ENCODE measurements around the gene CDCA7.
"Not testable (repeated sequence)": the region's sequence is repeated elsewhere in the genome, so short reads cannot be mapped to it uniquely, and the experiment has no call there.

The CDCA7 gene

DNA sequence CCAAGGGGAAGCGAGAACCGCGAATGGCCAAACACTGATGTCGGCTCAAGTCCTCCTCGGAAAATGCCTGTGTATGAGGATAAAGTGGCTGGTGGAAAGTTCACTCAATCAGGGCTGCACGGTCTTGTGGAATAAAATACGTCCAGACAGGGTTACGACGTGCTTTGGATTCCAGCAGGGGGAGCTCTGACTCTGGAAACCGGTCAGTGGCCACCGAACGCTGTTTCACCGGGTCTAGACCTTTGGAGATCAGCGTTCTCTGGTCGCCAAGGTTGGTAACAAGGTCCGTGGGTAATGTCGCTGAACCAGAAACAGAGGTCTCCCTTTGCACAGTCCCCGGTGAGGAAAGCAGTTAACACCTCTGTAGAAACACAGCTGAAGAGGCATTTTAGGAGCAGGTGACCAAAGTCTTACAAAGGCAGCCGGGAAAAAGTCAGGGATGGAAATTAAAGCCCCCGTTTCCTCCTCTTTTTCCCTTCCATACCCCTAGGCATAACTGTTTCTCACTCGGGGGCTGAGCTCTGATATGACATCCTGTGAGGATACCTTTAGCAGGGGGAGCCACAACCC lies 47.8 kb downstream of the CDCA7 start:
- peak; percentile 75 for DNase-seq (ENCODE audit: low spot score)

DNA sequence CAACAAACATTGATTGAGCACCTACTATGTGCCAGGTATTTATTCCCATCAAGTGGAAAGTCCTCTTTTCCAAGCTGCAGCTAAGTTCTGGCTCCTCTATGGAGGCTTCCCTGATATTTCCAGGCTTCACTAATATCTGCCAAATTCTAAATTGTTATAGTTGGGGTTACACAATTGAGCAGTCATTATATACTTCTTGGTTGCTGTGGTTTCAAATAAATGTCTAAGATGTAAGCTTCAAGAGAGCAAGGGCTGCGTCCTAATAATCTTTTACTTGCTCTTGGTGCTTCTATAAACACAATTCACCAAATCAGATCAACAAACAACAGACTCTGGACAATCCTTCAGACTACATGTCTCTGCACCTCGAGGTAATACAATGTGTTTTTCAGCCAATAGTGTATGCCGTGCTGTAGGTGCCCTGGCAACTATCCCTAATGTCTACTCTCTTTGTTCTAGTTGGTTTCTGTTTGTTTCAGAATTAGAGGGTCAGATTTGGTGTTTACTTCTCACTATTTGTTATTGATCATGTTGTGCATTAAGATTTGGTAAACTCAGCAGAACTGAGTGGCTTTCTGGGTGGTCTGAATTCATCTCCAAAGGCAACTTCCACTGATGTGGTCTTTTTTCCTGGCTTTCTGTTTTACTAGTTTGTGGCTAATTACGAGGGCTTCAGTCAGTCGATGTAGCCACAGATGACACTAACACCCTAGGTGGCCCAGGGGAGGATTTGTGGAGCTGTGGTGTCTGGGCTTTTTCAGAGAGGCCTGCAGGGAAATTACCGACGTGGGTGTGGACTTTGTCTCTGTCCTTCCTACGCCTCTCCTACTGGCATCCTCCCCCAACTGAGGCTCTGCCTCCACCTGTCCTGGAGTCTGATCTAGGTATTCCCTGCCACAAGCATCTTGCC lies 50.4 kb downstream of the CDCA7 start:
- no peak for DNase-seq (ENCODE audit: low spot score)

DNA sequence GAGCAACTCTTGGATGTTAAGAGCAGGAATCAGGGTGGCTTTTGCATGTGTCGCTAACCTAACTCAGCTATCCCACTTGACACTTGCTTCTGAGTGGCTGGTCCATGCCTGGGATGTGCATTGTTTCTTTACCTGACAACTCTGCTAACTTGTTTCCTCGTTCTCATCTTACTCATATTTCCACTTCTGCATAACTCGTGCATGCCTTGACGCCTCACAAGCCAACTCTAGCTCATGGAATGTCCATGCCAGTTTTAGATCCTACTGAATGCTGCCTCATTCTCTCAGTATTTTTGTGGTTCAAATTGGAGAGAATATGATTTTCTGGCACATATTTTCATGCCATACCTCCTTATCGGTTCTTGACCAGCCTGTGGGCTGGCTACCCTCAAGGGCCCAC lies 52.5 kb downstream of the CDCA7 start:
- no peak for DNase-seq (ENCODE audit: low spot score)

DNA sequence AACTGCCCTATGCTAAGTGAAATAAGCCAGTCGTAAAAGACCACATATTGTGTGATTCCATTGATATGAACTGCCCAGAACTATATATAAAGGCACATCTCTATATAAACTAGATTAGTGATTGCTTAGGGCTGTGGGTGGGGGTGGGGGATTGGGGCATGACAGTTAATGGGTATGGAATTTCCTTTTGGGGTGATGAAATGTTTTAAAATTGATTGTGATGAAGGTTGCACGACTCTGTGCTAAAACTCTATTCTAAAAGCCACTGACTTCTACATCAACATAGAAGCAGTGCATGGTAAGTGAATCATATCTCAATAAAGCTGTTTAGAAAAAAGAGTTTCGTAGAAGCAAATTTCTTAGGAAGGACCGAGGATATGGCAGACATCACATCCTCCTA lies 53.0 kb downstream of the CDCA7 start:
- no peak for DNase-seq (ENCODE audit: low spot score)

DNA sequence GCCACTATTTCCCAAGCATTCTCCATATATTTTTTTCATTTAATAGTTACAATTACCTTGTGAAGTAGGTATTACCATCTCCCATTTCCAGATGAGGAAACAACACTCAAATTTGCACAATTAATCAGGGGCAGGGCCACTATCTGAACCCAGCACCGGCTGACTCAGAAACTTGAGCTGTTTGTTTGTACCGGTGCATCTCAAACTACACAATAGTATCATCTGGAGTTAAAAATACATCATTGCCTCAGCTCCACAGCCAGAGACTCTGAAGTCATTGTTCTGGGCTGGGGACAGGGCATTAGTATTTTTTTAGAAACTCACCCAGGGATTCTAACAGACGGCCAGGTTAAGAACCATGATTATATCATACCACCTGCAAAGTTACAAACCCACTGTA lies 55.9 kb downstream of the CDCA7 start:
- no peak for DNase-seq (ENCODE audit: low spot score)

DNA sequence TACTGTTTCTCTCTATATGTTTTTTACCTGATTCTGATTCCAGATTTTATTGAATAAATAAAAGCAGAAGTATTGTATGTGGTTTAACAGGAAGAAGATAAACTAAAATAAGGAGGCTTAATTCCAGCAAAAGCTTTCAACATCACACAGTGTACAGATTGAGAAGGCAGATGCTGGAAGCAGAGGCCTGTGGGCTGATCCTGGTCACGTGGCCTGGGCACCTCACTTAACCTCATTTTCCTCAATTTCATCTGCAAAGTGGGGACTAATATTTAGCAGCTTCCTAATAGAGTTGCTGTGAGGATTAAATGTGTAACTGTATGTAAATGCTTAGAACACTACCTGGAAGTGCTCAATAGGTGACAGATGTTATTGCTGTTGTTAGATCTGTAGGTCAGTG lies 58.0 kb downstream of the CDCA7 start:
- no peak for DNase-seq (ENCODE audit: low spot score)

DNA sequence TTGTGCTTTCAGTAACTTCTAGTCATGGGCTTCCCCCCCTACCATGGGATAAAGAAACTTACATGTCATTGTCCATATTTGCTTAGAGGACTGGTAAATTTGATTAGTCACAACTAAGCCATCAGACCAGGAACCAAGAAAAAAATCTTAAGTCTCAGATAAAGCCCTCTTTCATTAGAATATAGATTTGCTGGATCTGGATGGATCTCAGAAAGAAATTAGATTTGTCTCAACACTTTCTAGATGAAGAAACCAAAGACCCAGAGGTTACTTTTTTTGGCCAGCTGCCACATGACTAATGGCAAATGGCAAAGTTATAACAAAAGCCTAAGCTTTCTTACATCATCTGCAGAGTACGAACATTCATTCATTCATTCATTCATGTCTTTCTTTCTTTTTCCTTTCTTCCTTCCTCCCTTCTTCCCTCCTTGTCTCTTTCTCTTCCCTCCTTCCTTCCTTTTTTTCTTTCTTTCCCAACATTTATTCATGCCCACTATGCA lies 60.2 kb downstream of the CDCA7 start:
- DNase-seq (ENCODE audit: low spot score) = no peak

DNA sequence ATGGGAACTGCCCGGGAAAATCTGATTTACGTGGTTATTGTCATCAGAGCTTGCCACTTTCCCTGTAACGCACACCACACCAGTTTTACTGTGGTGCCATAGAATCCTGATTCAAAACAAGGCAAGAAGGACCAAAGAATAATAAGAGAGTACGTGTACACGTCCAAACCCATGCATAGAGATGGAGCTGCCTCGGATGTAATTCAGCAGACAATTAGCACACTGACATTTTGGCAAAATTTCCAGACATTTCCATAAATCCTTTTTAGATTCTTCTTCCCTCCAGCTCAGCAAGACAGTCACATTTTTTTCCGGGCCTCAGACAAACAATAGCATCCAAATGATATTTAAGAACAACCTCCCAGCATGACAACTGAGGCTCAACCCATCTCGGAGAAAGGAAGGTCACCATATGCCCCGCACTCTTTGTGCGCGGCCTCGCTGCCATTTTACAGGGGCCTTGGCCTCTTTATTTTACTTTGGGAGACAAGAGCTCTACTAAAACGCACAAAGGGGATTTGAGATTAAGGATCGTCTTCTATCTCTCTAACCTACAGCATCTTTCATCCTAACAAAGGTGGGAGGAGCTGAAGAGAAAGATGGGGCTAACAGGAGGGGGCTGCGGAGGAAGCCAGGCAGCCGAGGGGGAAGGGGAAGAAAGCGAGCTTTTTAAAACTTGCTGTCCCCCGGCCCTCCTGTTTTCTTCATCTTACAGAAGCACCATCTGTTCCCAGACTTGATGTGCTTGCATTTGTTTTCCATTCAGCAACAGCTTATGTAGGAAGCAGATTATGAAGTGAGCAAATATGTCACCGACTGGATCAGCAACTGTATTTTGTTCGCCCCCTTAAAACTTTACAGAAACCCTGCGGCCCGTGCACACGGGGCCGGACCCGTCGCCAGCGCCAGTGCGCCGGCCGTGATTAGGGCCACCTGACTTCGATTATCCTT lies 61.0 kb downstream of the CDCA7 start:
- DNase-seq (ENCODE audit: low spot score) = no peak

DNA sequence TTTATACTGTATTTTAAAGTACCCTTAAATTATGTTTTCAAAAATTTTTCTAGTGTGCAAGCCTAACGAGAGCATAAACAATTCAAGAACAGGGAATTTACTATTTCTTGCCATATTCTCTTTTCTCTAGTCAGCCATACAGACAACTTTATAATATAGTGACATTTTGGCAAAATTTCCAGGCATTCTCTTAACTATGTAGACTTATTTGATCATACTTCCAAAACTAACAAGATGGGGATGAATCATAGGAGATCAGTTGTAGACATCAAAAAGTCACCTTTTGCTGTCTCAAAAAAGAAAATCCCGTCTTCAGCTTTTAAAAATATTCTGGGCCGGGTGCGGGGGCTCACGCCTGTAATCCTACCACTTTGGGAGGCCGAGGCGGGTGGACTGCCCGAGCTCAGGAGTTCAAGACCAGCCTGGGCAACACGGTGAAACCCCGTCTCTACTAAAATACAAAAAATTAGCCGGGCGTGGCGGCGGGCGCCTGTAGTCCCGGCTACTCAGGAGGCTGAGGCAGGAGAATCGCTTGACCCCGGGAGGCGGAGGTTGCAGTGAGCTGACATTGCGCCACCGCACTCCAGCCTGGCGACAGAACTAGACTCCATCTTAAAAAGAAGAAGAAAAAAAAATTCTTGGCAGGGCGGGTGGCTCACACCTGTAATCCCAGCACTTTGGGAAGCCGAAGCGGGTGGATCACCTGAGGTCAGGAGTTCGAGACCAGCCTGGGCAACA lies 61.9 kb downstream of the CDCA7 start:
- DNase-seq (ENCODE audit: low spot score) = not testable (repeated sequence)

DNA sequence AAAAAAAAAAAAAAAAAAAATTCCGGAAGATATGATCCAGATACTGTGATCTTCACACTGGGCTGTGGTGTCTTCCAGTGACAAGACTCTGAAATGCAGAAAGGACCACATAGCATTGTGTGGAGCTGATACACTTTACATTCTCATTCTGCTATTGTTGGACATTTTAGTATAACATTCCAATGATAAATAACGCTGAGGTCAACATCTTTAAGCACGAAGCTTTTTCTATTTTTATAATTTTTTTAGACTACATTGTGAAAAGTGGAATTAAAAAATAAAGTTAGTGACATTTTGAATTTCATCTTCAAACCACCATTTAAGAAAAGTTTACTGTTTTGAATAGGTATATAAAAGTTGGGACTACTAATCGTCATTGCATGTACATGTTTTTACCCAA lies 62.7 kb downstream of the CDCA7 start:
- no peak for DNase-seq (ENCODE audit: low spot score)

DNA sequence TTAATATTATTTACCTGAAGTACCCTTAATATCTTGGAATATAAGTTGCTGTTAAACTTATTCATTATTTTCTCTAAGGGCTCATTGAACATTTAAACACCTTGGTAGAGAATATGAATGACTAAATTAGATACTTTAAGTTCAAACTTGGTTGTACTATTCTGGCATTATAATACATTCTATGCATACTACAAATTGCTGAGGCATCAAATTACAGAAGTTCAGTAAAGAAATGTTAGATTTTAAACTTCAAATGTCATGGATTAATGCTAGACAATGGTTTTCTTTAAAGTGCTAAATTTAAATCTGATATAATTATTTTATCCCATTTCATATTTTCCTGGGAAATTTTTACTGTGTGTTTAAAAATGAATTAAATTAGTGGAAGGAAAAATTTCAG lies 63.1 kb downstream of the CDCA7 start:
- DNase-seq (ENCODE audit: low spot score) = no peak

Measured in germinal center (tissue), 1 donor.